Lower leg skin (tissue), 4 donors: ENCODE results near the gene RBM4B. TPM values are rescaled to one million over a fixed set of nuclear protein-coding genes. Genes with fewer than 3 reads are reported as not detected.
"Not testable (repeated sequence)": the region's sequence is repeated elsewhere in the genome, so short reads cannot be mapped to it uniquely, and the experiment has no call there.

Experiments
- DNase-seq, 2 donors: peaks; one replicate each; pipeline ENCODE4 v3.0.0-alpha.2; 2019; ENCODE audit warnings: low spot score in 2 of 2
- H3K4me3 ChIP-seq: fragments of 200-600 bp; sonication (generic); 2 replicates; pipeline ENCODE4 v1.5.1; 2017; ENCODE audit warnings: mild to moderate bottlenecking, low read depth; ENCODE audit not compliant: poor library complexity, severe bottlenecking
- POLR2A ChIP-seq, 2 donors: fragments of 450-650 bp; IDR thresholded peaks; one replicate each; pipeline ENCODE4 v1.6.1; 2016 to 2017; ENCODE audit warnings: antibody characterized with exemption in 2 of 2, mild to moderate bottlenecking in 1 of 2, moderate library complexity in 1 of 2
- WGBS, 2 donors: methylation state at CpG; one replicate each; pipeline ENCODE4 v1.1.5; 2018; 5-methylcytosine and 5-hydroxymethylcytosine counted together
- intact Hi-C: fragments of 100-400 bp; cut with DNase I; formaldehyde crosslinking; loops from one replicate; pipeline ENCODE4 v1.15.0; 2023; ENCODE audit warnings: low total_unique reads
- total RNA-seq, 4 donors: library from RNA; depleted of rRNA; stranded (reverse); fragments of >200 nt; gene quantifications; one replicate each; pipeline ENCODE4 v1.1.0, GENCODE V29; 2016
- TF ChIP-seq, protein P1 (sequence below), 3 donors: fragments of 450-650 bp; IDR thresholded peaks; one replicate each; pipeline ENCODE4 v1.5.1; 2016; ENCODE audit warnings: antibody characterized with exemption in 3 of 3, mild to moderate bottlenecking in 3 of 3, moderate library complexity in 2 of 3

RBM4B gene
- total RNA-seq, 4 donors from 2014 or later: 8.6 to 18.0 (median 12.2) TPM

DNA sequence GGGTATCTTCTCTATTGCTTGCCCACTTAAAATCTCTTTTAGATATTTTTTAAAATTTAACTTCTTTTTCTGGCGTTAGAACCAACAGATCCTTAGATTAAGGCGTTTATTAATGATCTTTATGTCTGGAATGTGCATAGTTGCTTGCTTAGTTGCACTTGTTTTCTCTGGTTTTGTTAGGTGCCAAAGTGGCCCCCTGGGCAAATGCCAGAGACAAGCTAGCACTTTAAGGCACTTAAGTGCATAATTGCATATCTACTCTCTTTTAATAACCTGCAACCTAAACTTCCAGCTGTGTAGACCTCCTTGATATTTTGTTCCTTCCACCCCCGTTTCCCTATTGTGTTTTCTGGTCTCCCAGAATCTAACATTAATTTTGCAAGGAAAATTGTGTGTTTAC, 35.9 kb downstream of the RBM4B start:
- no peak for DNase-seq
- intact Hi-C loops: no loop called here
- H3K4me3 ChIP-seq: no peak overlapping the region
- WGBS, 2 donors: 19 to 27% methylated on average over 3 of the region's 3 CpGs
- TF ChIP-seq, protein P1, sequence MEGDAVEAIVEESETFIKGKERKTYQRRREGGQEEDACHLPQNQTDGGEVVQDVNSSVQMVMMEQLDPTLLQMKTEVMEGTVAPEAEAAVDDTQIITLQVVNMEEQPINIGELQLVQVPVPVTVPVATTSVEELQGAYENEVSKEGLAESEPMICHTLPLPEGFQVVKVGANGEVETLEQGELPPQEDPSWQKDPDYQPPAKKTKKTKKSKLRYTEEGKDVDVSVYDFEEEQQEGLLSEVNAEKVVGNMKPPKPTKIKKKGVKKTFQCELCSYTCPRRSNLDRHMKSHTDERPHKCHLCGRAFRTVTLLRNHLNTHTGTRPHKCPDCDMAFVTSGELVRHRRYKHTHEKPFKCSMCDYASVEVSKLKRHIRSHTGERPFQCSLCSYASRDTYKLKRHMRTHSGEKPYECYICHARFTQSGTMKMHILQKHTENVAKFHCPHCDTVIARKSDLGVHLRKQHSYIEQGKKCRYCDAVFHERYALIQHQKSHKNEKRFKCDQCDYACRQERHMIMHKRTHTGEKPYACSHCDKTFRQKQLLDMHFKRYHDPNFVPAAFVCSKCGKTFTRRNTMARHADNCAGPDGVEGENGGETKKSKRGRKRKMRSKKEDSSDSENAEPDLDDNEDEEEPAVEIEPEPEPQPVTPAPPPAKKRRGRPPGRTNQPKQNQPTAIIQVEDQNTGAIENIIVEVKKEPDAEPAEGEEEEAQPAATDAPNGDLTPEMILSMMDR (IDR thresholded peaks at IDR 0.05): no peak
- no peak for TF ChIP-seq POLR2A (IDR thresholded peaks at IDR 0.05)

DNA sequence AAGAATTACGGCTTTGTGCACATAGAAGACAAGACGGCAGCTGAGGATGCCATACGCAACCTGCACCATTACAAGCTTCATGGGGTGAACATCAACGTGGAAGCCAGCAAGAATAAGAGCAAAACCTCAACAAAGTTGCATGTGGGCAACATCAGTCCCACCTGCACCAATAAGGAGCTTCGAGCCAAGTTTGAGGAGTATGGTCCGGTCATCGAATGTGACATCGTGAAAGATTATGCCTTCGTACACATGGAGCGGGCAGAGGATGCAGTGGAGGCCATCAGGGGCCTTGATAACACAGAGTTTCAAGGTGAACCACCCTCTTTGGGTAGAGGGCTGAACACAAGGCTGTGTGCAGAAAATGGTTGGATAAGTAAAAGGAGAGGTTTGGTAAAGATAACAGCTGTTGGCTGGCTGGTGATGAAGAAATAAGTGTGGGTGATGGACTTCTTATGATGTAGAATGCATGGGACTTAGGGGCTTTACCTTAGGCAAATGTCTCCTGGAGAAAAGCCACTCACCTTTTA, 37.8 kb downstream of the RBM4B start:
- intact Hi-C loops, H3K4me3 ChIP-seq: not testable (repeated sequence)
- 56 to 65% methylated on average over 10 of the region's 10 CpGs for WGBS, 2 donors
- DNase-seq: peak in 1 of 2 donors; percentile 61

DNA sequence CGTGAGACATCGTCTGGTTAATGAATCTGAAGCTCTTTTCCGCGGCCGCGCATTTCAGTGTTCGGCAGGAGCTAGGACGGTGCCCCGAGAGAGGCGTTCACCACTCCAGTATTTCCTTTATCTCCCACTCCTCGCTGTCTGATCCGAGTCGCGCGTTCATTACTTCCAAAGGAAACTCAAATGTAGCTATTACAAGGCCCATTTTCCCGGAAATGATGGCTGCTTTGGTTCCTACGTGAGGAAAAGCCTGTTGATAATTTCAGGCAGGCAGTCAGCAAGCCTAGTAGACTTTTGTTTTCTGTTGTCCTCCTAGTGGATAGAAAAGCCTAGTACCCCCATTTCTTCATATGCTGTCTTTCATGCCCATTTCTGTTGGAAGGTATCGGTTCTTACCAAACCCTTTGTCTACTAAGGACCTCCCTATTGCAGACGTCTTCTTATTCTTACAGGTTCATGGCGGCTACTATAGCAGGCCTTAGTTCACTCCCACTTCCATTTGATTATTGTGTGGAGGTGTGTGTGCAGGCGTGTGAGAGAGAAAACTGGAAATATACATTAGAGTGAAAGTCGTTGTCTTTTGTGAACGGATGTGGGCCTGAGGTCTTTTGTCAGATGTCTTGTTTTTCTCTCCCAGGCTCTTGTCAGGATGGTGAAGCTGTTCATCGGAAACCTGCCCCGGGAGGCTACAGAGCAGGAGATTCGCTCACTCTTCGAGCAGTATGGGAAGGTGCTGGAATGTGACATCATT, 38.4 kb downstream of the RBM4B start:
- no peak for TF ChIP-seq POLR2A (IDR thresholded peaks at IDR 0.05)
- TF ChIP-seq, protein P1 (IDR thresholded peaks at IDR 0.05): no peak
- 4 to 5% methylated on average over 27 of the region's 27 CpGs for WGBS, 2 donors
- peak overlapping the region; percentile 68 for H3K4me3 ChIP-seq
- intact Hi-C loops: no loop called here
- DNase-seq: peak in 1 of 2 donors; percentile 39

DNA sequence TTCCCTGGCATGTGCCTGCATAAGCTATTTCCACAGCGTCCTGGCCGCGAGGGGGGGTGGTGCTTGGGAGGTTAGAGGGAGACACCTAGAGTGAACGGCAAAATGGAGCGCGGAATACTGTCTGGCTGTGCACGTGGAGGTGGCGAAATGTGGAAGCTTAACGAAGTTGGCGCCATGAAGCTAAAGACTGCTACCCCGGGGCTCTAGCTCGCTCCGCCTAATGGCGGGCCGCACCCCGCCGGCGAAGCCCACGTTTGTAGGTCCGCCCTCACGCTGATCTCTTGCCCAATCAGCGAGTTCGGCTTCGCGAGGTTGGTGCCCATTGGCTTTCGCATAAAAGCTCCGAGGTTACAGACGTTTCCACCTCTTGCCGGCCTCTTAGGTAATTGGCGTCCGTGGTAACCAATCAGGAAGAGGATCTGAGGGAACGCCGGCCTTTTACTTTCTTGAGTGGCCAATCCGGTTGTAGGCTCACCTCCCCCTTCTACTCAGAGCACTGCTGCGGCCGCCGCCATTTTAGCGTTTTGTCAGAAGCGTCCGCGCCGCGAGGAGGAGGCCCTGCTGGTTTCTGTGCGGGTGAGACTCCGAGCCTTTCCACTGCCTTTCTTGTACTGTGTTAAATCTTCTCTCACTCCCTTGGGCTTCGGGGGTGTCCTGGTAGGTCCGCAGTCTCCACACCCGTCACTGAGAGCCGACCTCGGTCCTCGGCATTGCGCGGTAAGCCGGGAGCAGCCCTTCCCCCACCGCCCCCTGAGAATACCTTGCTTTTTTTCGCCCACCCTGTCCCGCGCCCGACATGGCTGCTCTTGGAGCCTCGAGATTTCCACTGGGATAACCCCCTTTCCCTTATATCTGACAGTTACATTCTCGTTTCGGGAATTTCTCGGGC, 39.3 kb downstream of the RBM4B start, which contains the start of gene RBM4:
Gene RBM4 (plus strand): TSS at position 527 of the 889 bp plus-strand sequence. CDS start 1,009 bp downstream, outside the sequence.
- WGBS, 2 donors: 1 to 2% methylated on average over 61 to 63 of the region's 63 CpGs
- H3K4me3 ChIP-seq: peak within 1 kb of the TSS; percentile 68
- intact Hi-C loops: no loop called here
- TF ChIP-seq POLR2A (IDR thresholded peaks at IDR 0.05): peak in 1 of 2 donors; percentile 83
- TF ChIP-seq, protein P1 (IDR thresholded peaks at IDR 0.05): no peak
- DNase-seq: peak; percentile 99 to 100

DNA sequence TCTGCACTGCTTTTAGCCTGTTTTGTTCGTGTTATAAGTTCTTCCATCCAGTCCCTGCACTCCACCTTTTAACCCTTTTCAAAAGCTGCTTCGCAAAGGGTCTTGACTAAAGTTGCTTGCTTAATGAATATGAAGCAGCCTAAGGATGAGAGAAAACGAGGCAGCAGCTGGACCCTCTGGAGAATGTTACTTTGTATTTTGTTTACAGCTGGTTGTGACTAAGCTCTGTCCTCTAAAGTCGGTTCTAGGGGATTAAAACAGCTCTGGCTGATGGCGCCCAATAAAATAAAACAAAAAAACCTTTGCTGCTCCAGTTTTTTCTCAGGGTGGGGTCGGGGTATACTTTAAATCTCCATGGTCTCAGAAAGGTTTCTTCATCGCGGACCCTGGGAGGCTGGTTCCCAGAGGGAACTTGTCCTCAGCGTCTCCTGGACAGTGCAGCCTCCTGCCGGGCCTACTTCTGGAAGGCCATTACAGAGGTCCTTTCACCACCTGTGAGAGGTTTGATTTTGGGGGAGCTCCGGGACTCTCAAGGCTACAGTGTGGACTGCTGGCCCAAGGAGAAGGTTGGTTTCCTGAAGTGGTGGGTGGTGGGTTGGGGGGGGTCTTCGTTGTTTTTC, 40.0 kb downstream of the RBM4B start:
- intact Hi-C loops: no loop called here
- TF ChIP-seq POLR2A (IDR thresholded peaks at IDR 0.05): no peak
- TF ChIP-seq, protein P1 (IDR thresholded peaks at IDR 0.05): no peak
- peak in 1 of 2 donors; percentile 21 for DNase-seq
- WGBS, 2 donors: 47 to 54% methylated on average over 12 of the region's 12 CpGs
- H3K4me3 ChIP-seq: no peak overlapping the region
